Astrocyte (in vitro differentiated cells and primary cell): ENCODE results near the gene EML1. TPM values are rescaled to one million over a fixed set of nuclear protein-coding genes. Genes with fewer than 3 reads are reported as not detected.

Experiments used
- DNase-seq: peaks from one replicate; pipeline ENCODE4 v3.0.0-alpha.2; 2010; ENCODE audit warnings: low read depth
- FAIRE-seq: peaks from 2 replicates; lab custom pipeline; 2011; peaks lifted over from hg19 to GRCh38; lab: Jason Lieb, UNC
- H2AFZ ChIP-seq: 2 replicates; pipeline ENCODE4 v1.6.0; 2012; ENCODE audit warnings: low read depth, low read length, inconsistent platforms
- H3K27ac ChIP-seq: 2 replicates; pipeline ENCODE4 v1.5.1; 2011; ENCODE audit warnings: low read depth, low read length, inconsistent platforms
- H3K27me3 ChIP-seq: 2 replicates; pipeline ENCODE4 v1.6.0; 2011; ENCODE audit warnings: low read length, inconsistent platforms; ENCODE audit not compliant: insufficient read depth
- H3K36me3 ChIP-seq: 2 replicates; pipeline ENCODE4 v1.5.1; 2011; ENCODE audit warnings: low read length, inconsistent platforms; ENCODE audit not compliant: insufficient read depth
- H3K4me1 ChIP-seq: 2 replicates; pipeline ENCODE4 v1.5.1; 2011; ENCODE audit warnings: low read length, inconsistent platforms; ENCODE audit not compliant: insufficient read depth
- H3K4me2 ChIP-seq: 2 replicates; pipeline ENCODE4 v1.6.0; 2012; ENCODE audit warnings: low read length, inconsistent platforms
- H3K4me3 ChIP-seq: 2 replicates; pipeline ENCODE4 v1.5.1; 2011; ENCODE audit warnings: low read depth, mild to moderate bottlenecking, low read length, inconsistent platforms; ENCODE audit not compliant: insufficient read depth
- H3K79me2 ChIP-seq: 2 replicates; pipeline ENCODE4 v1.6.0; 2012; ENCODE audit warnings: mild to moderate bottlenecking, low read length, inconsistent platforms; ENCODE audit not compliant: insufficient read depth
- H3K9ac ChIP-seq: 2 replicates; pipeline ENCODE4 v1.6.0; 2012; ENCODE audit warnings: mild to moderate bottlenecking, low read length, inconsistent platforms
- H3K9me3 ChIP-seq: 2 replicates; pipeline ENCODE4 v1.5.1; 2012; ENCODE audit warnings: low read depth, mild to moderate bottlenecking, low read length, inconsistent platforms; ENCODE audit not compliant: insufficient read depth
- H4K20me1 ChIP-seq: 2 replicates; pipeline ENCODE4 v1.6.0; 2012; ENCODE audit warnings: low read length, inconsistent platforms; ENCODE audit not compliant: insufficient read depth
- H3K27ac Mint-ChIP-seq: one replicate; pipeline ENCODE4 v1.8.0; 2021; ENCODE audit warnings: mild to moderate bottlenecking, mixed read lengths; ENCODE audit not compliant: unreplicated experiment
- H3K27me3 Mint-ChIP-seq: one replicate; pipeline ENCODE4 v1.8.0; 2021; ENCODE audit warnings: low read depth, mixed read lengths; ENCODE audit not compliant: unreplicated experiment
- H3K36me3 Mint-ChIP-seq: one replicate; pipeline ENCODE4 v1.8.0; 2021; ENCODE audit warnings: low read depth, mixed read lengths; ENCODE audit not compliant: unreplicated experiment
- H3K4me1 Mint-ChIP-seq: one replicate; pipeline ENCODE4 v1.8.0; 2021; ENCODE audit warnings: low read depth, mixed read lengths; ENCODE audit not compliant: unreplicated experiment
- H3K4me3 Mint-ChIP-seq: one replicate; pipeline ENCODE4 v1.8.0; 2021; ENCODE audit warnings: mild to moderate bottlenecking, moderate library complexity, mixed read lengths; ENCODE audit not compliant: unreplicated experiment
- H3K9me3 Mint-ChIP-seq: one replicate; pipeline ENCODE4 v1.8.0; 2021; ENCODE audit warnings: mild to moderate bottlenecking, mixed read lengths; ENCODE audit not compliant: unreplicated experiment
- CTCF ChIP-seq: IDR thresholded peaks from 2 replicates; pipeline ENCODE4 v1.5.1; 2011; ENCODE audit warnings: low read depth, mild to moderate bottlenecking, inconsistent platforms, low read length, moderate library complexity; ENCODE audit not compliant: insufficient read depth
- EZH2 ChIP-seq: IDR thresholded peaks from 2 replicates; pipeline ENCODE4 v1.6.1; 2012; ENCODE audit warnings: mild to moderate bottlenecking, low read length, inconsistent platforms; ENCODE audit not compliant: insufficient read depth
- total RNA-seq: library from RNA; stranded (reverse); gene quantifications from 2 replicates; pipeline ENCODE4 v1.2.1, GENCODE V29; 2021

EML1 gene
- total RNA-seq, 1 donor from 2014 or later: 17.1 TPM

- Histone ChIP-seq H3K4me1 (no peaks in the 10 kb centered on the region), H3K27me3 (peaks cover 13% of the 10 kb centered on the region), H3K9ac (no peak overlapping the region), H3K4me3 (no peak overlapping the region), H4K20me1 (peaks cover 100% of the 10 kb centered on the region), H3K36me3 (no peaks in the 10 kb centered on the region), H3K9me3 (no peaks in the 10 kb centered on the region), H2AFZ (no peak overlapping the region), H3K4me2 (no peak overlapping the region), H3K79me2 (peaks cover 76% of the 10 kb centered on the region), H3K27ac (no peak overlapping the region)
- FAIRE-seq (no peak), DNase-seq (no peak)
- Mint-ChIP-seq H3K27me3 (peaks cover 38% of the 10 kb centered on the region), H3K4me1 (peaks cover 12% of the 10 kb centered on the region), H3K4me3 (no peak overlapping the region), H3K36me3 (peaks cover 3% of the 10 kb centered on the region), H3K27ac (no peak overlapping the region), H3K9me3 (no peaks in the 10 kb centered on the region)
- TF ChIP-seq EZH2 (no peak), CTCF (no peak)
Measured at GRCh38 chr14:99815696-99816095, 22.5 kb downstream of the EML1 start.

DNA sequence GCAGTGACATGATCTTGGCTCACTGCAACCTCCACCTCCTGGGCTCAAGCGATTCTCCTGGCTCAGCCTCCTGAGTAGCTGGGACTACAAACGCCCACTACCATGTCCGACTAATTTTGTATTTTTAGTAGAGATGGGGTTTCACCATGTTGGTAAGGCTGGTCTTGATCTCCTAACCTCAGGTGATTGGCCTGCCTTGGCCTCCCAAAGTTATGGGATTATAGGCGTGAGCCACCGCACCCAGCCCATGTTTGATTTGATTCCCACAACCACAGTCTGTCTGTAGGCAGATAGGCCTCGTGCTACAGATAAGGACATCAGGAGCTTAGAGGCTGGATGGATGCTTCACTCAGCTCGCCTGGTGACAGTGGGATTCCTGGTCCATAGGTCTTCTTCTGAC is 23.0 kb downstream of the EML1 start:
- H3K9me3 Mint-ChIP-seq: no peaks in the 10 kb centered on the region
- no peak for FAIRE-seq

More for the DNA sequence above, 23.0 kb downstream of the EML1 start:
- peaks cover 38% of the 10 kb centered on the region for H3K27me3 Mint-ChIP-seq
- no peak overlapping the region for H3K4me3 ChIP-seq
- no peak for DNase-seq
- peaks cover 14% of the 10 kb centered on the region for H3K27me3 ChIP-seq
- no peaks in the 10 kb centered on the region for H3K9me3 ChIP-seq
- H3K36me3 Mint-ChIP-seq: peaks cover 3% of the 10 kb centered on the region
- peaks cover 100% of the 10 kb centered on the region for H4K20me1 ChIP-seq
- peaks cover 78% of the 10 kb centered on the region for H3K79me2 ChIP-seq
- H3K27ac Mint-ChIP-seq: no peak overlapping the region
- no peak overlapping the region for H3K9ac ChIP-seq
- H3K4me3 Mint-ChIP-seq: no peak overlapping the region
- H3K27ac ChIP-seq: no peak overlapping the region
- H3K4me2 ChIP-seq: no peak overlapping the region
- no peak overlapping the region for H2AFZ ChIP-seq
- no peak for TF ChIP-seq EZH2
- no peak for TF ChIP-seq CTCF
- H3K36me3 ChIP-seq: no peaks in the 10 kb centered on the region
- H3K4me1 ChIP-seq: no peaks in the 10 kb centered on the region
- H3K4me1 Mint-ChIP-seq: peaks cover 12% of the 10 kb centered on the region
